ENCODE data around the gene ZNF397. TPM values are rescaled to one million over a fixed set of nuclear protein-coding genes. Genes with fewer than 3 reads are reported as not detected.

ZNF397 gene
- total RNA-seq = 10 to 100 TPM in 4 of 6 experiments, 1 to 10 TPM in 2; 9.1 to 13.1 (median 10.9) TPM
- long read RNA-seq = 0 reads

DNA sequence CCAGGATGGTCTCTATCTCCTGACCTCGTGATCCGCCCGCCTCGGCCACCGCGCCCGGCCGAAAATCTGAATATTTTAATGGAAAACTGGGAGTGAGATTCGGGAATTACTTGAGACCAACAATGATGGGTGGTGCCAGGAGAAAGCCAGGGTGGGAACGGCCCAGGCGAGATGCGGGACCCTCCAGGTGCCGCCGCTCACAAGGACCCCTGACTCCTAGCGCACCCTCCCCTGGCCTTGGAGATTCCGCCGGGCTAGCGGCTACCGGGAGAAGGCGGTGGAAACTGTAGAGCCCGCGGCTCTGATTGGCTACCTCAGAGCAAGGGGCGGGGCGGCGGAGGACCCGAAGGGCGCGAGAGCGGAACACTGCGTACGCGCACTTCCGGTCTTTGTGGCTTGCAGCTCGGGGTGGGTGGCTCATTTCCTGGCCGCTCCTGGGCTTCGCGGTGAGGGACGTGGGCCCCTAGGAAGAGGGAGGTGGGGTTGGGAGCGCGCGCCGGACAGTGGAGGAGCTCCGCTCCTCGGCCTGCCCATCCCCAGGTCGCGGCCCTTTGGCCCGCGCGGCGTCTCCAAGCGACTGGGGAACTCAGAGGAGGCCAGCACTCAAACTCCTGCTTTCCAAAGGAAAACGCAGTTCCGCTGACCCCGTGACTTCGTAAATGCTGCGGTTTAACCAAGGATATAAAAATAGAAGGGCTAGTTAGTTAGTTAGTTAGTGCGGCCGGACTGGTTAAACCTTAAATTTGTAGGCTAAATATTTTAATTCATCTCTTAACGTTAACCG lies at the start of gene ZNF397:
TSS of gene ZNF397 (plus strand) at position 371 of the 784 bp plus-strand sequence. CDS start 1,437 bp downstream, outside the sequence.
- H3K9me3 ChIP-seq = peaks cover 0 to 8% (median 3%) of the 10 kb centered on the region in 4 donors
- no peaks in the 10 kb centered on the region for H3K27me3 ChIP-seq
- H3K4me1 ChIP-seq = peaks cover 0 to 4% (median 0%) of the 10 kb centered on the region in 4 donors
- intact Hi-C loops (cut with DNase I) = loop anchor here (10.0 kb wide), 2 partner anchors 54 to 104 kb away; partner anchors contain the start of genes ZNF24 (in 1 of the 2) and ZSCAN30 (in 1 of the 2)
- TF ChIP-seq POLR2A (IDR thresholded peaks at IDR 0.05) (peak; percentile 98), CTCF (IDR thresholded peaks at IDR 0.05) (no peak)
- DNase-seq = peak; percentile 98 to 99 (median 99)
- peak within 1 kb of the TSS; percentile 61 to 84 (median 77) for H3K4me3 ChIP-seq
- peaks cover 0 to 33% (median 31%) of the 10 kb centered on the region in 4 donors for H3K36me3 ChIP-seq
- peak; percentile 99 to 100 (median 99) for ATAC-seq
- under 1% methylated on average over 31 of the region's 60 CpGs for WGBS (ENCODE audit: insufficient coverage, low coverage, low lambda C conversion rate, missing lambda C conversion rate)
- peak within 1 kb of the TSS; percentile 96 to 99 (median 98) for H3K27ac ChIP-seq

- no peaks in the 10 kb centered on the region for H3K9me3 ChIP-seq
- H3K27me3 ChIP-seq = no peaks in the 10 kb centered on the region
- no peak overlapping the region for H3K27ac ChIP-seq
- intact Hi-C loops (cut with DNase I) = no loop called here
- H3K36me3 ChIP-seq = no peaks in the 10 kb centered on the region
- WGBS (ENCODE audit: insufficient coverage, low coverage, low lambda C conversion rate, missing lambda C conversion rate) = 69% methylated on average over 5 of the region's 5 CpGs
- H3K4me3 ChIP-seq = no peak overlapping the region
- H3K4me1 ChIP-seq = no peaks in the 10 kb centered on the region
- DNase-seq (no peak), ATAC-seq (no peak)
- TF ChIP-seq POLR2A (IDR thresholded peaks at IDR 0.05) = no peak
- TF ChIP-seq CTCF (IDR thresholded peaks at IDR 0.05) = no peak
Measured at GRCh38 chr18:35191698-35192025, 49.2 kb upstream of the ZNF397 start.

GRCh38 chr18:35192415-35192814 lies 48.4 kb upstream of the ZNF397 start:
- DNase-seq (no peak), ATAC-seq (no peak)
- Histone ChIP-seq H3K9me3 (no peaks in the 10 kb centered on the region), H3K4me1 (no peaks in the 10 kb centered on the region), H3K27ac (no peak overlapping the region), H3K27me3 (no peaks in the 10 kb centered on the region), H3K4me3 (no peak overlapping the region), H3K36me3 (no peaks in the 10 kb centered on the region)
- TF ChIP-seq POLR2A (IDR thresholded peaks at IDR 0.05) (no peak), CTCF (IDR thresholded peaks at IDR 0.05) (no peak)
- intact Hi-C loops (cut with DNase I) = no loop called here
- 91% methylated on average over 4 of the region's 4 CpGs for WGBS (ENCODE audit: insufficient coverage, low coverage, low lambda C conversion rate, missing lambda C conversion rate)

GRCh38 chr18:35193316-35193715 lies 47.5 kb upstream of the ZNF397 start:
- H3K9me3 ChIP-seq = no peaks in the 10 kb centered on the region
- ATAC-seq (no peak), DNase-seq (no peak)
- WGBS (ENCODE audit: insufficient coverage, low coverage, low lambda C conversion rate, missing lambda C conversion rate) = 20% methylated on average over 1 of the region's 1 CpG
- H3K4me1 ChIP-seq = no peaks in the 10 kb centered on the region
- intact Hi-C loops (cut with DNase I) = no loop called here
- TF ChIP-seq POLR2A (IDR thresholded peaks at IDR 0.05) (no peak), CTCF (IDR thresholded peaks at IDR 0.05) (no peak)
- H3K4me3 ChIP-seq = no peak overlapping the region
- H3K27ac ChIP-seq = no peak overlapping the region
- no peaks in the 10 kb centered on the region for H3K36me3 ChIP-seq
- H3K27me3 ChIP-seq = no peaks in the 10 kb centered on the region
